Ascending aorta (tissue), 2 donors: ENCODE results near the gene SSPN. TPM values are rescaled to one million over a fixed set of nuclear protein-coding genes. Genes with fewer than 3 reads are reported as not detected.
A peak's percentile ranks its signal among the peaks of the same experiment; 100 is the strongest.
"Not testable (repeated sequence)": the region's sequence is repeated elsewhere in the genome, so short reads cannot be mapped to it uniquely, and the experiment has no call there.

Experiments
- DNase-seq, 2 donors: peaks; one replicate each; pipeline ENCODE4 v3.0.0-alpha.2; 2019; ENCODE audit warnings: low spot score in 2 of 2
- H3K27ac ChIP-seq, 2 donors: fragments of 200-600 bp; sonication (generic); one replicate each; pipeline ENCODE4 v1.5.1; 2016 to 2017; ENCODE audit warnings: mild to moderate bottlenecking in 1 of 2
- H3K27me3 ChIP-seq: fragments of 200-600 bp; sonication (generic); one replicate; pipeline ENCODE4 v1.5.1; 2017
- H3K36me3 ChIP-seq, 2 donors: fragments of 200-600 bp; sonication (generic); one replicate each; pipeline ENCODE4 v1.5.1; 2016
- H3K4me1 ChIP-seq, 2 donors: fragments of 200-600 bp; sonication (generic); one replicate each; pipeline ENCODE4 v1.5.1; 2016 to 2017; ENCODE audit warnings: mild to moderate bottlenecking in 1 of 2
- H3K4me3 ChIP-seq, 2 donors: fragments of 200-600 bp; sonication (generic); one replicate each; pipeline ENCODE4 v1.5.1; 2016 to 2017; ENCODE audit warnings: mild to moderate bottlenecking in 1 of 2
- H3K9me3 ChIP-seq, 2 donors: fragments of 200-600 bp; sonication (generic); one replicate each; pipeline ENCODE4 v1.5.1; 2016
- CTCF ChIP-seq, 3 experiments: fragments of 200-600 bp in 2 of 3; fragments of 450-650 bp in 1 of 3; sonication (generic) in 2 of 3; IDR thresholded peaks; one replicate each; pipeline ENCODE4 v1.5.1; 2016 to 2019; ENCODE audit warnings: antibody characterized with exemption in 3 of 3, mild to moderate bottlenecking in 1 of 3, moderate library complexity in 1 of 3
- intact Hi-C: fragments of 100-400 bp; cut with DNase I; formaldehyde crosslinking; loops from one replicate; pipeline ENCODE4 v1.15.1; 2023
- total RNA-seq: library from RNA; depleted of rRNA; stranded (reverse); fragments of >200 nt; gene quantifications from one replicate; pipeline ENCODE4 v1.1.0, GENCODE V29; 2016

Gene SSPN
- total RNA-seq, 1 donor from 2014 or later, result 56.3 TPM

GRCh38 chr12:26229910-26230309 lies 34.5 kb downstream of the SSPN start:
- Histone ChIP-seq H3K27ac (no peak overlapping the region), H3K9me3 (no peaks in the 10 kb centered on the region), H3K4me3 (no peak overlapping the region), H3K27me3 (no peaks in the 10 kb centered on the region), H3K4me1 (peaks cover 0 to 10% of the 10 kb centered on the region in 2 donors), H3K36me3 (no peaks in the 10 kb centered on the region)
- intact Hi-C loops, result no loop called here
- DNase-seq, result no peak
- no peak for TF ChIP-seq CTCF (IDR thresholded peaks at IDR 0.05)

DNA sequence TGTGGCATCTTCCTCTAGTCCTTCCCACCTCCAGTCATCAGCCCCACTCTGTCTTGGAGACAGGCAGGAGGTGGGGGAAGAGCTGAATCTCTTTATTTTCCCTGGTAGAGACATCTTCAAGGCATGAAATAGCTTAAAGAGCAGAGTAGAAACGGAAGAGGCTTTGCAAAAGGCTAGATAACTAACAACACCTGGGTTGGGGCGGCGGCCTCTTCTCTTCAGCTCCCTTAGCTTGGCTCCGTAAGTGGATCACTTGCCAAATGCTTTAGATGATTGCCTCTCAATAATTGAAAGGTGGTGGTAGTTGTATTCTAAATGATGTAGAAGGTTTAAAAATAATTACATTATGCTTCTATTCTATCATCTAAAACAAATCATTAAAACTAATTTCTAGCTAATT lies 36.1 kb downstream of the SSPN start:
- Histone ChIP-seq H3K27ac (no peak overlapping the region), H3K27me3 (no peaks in the 10 kb centered on the region), H3K9me3 (no peaks in the 10 kb centered on the region), H3K4me3 (no peak overlapping the region), H3K36me3 (no peaks in the 10 kb centered on the region), H3K4me1 (peaks cover 0 to 6% of the 10 kb centered on the region in 2 donors)
- no peak for TF ChIP-seq CTCF (IDR thresholded peaks at IDR 0.05)
- DNase-seq, result no peak
- intact Hi-C loops, result no loop called here

DNA sequence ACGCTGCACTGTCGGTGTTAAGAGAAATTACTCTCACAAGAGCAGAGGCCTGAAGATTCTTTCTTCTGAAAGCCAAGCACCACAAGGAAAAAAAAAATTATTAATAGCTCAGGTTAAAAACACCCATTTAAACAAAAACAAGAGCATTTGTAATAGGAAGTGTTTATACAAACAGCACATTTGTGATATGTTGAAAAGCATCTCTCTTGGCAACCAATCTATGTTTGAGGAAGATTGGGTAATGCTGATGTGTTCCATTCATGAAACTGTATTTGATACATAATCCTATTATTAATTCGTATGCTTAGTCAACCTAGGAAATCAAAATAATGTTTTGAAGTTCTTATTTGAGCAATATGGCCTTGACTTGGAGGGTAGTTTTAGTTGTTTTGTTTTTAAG lies 36.5 kb downstream of the SSPN start:
- TF ChIP-seq CTCF (IDR thresholded peaks at IDR 0.05), result no peak
- no peak for DNase-seq
- Histone ChIP-seq H3K27me3 (no peaks in the 10 kb centered on the region), H3K4me1 (peaks cover 0 to 3% of the 10 kb centered on the region in 2 donors), H3K27ac (no peak overlapping the region), H3K4me3 (no peak overlapping the region), H3K9me3 (no peaks in the 10 kb centered on the region), H3K36me3 (no peaks in the 10 kb centered on the region)
- intact Hi-C loops, result no loop called here

DNA sequence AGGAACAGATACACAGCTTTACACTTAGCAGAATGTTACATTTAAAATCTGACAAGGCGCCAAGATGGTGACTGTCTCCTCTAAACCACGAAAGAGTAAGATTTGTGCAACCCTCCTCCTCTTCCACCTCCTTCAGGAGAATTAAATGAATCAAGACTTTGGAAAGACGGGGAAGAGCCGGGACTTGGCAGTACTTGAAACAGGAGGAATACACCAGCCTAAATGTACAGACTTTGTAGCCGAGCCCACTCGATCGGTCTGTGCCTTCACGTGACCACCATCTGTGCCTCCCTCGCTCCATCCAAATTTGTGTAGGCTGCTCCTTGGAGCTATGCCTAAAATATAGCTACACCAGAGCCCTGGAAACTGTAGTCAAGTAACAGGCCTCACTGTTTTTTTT lies 38.3 kb downstream of the SSPN start:
- H3K4me1 ChIP-seq, result no peaks in the 10 kb centered on the region
- intact Hi-C loops, result no loop called here
- H3K9me3 ChIP-seq, result no peaks in the 10 kb centered on the region
- H3K4me3 ChIP-seq, result no peak overlapping the region
- no peak for TF ChIP-seq CTCF (IDR thresholded peaks at IDR 0.05)
- DNase-seq, result no peak
- no peak overlapping the region for H3K27ac ChIP-seq
- no peaks in the 10 kb centered on the region for H3K27me3 ChIP-seq
- no peaks in the 10 kb centered on the region for H3K36me3 ChIP-seq

DNA sequence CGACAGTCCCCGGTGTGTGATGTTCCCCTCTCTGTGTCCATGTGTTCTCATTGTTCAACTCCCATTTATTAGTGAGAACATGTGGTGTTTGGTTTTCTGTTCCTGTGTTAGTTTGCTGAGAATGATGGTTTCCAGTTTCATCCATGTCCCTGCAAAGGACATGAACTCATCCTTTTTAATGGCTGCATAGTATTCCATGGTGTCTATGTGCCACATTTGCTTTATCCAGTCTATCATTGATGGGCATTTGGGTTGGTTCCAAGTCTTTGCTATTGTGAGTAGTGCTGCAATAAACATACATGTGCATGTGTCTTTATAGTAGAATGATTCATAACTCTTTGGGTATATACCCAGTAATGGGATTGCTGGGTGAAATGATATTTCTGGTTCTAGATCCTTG lies 40.1 kb downstream of the SSPN start:
- H3K4me3 ChIP-seq, DNase-seq, intact Hi-C loops, H3K9me3 ChIP-seq, H3K27ac ChIP-seq, H3K36me3 ChIP-seq, H3K27me3 ChIP-seq, H3K4me1 ChIP-seq: not testable (repeated sequence)

DNA sequence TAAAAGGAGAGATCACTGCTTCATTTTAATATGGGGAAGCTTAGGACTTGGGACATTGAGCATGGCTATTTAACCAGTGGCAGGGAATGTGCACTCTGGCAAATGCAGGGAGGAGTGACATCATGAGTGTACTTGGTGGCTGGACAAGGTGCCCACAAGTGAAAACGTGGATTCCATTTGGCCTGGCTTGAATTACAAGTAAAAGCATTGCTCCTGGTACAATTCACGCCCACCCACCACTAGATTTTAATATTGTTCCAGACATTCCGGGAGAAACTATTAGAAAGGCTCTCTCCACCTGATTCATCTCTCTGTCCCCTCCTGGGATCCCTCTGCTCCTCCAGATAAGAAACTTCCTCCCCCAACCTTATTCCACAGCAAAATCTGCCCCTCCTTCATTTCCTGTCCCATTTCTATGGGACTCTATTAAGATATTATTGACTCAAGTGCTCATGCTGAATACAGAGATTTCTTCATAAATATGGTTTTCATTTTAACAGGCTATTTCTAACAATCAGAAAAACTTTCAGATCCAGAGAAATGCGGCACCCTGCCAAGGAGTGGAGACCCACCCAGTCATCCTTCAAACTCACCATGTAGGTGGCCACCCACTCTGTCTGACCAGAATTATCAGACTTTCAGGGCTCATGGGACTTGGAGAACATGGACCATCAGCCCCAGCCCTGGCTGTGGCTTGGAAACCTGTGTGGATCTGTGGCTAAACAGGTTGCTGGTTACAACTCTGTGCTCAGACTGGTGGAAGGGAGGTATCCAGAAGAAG lies 43.2 kb downstream of the SSPN start:
- H3K4me1 ChIP-seq, result no peaks in the 10 kb centered on the region
- no peak for TF ChIP-seq CTCF (IDR thresholded peaks at IDR 0.05)
- H3K4me3 ChIP-seq, result no peak overlapping the region
- no peaks in the 10 kb centered on the region for H3K27me3 ChIP-seq
- no peaks in the 10 kb centered on the region for H3K9me3 ChIP-seq
- intact Hi-C loops, result loop anchor here (1.0 to 2.0 kb wide), 2 partner anchors 40 to 61 kb away; no protein-coding TSS in a partner anchor
- no peak for DNase-seq
- peak overlapping the region; percentile 62 to 75 for H3K27ac ChIP-seq
- H3K36me3 ChIP-seq, result no peaks in the 10 kb centered on the region
